22Rv1 (cell line): ENCODE data around the gene BLOC1S4.

ENCODE experiments used
- CTCF ChIP-seq: fragments of 450-650 bp; IDR thresholded peaks from 2 replicates; pipeline ENCODE4 v1.5.1; 2017; ENCODE audit warnings: mild to moderate bottlenecking
- ZFX ChIP-seq: fragments of 450-650 bp; IDR thresholded peaks from 2 replicates; pipeline ENCODE4 v1.6.1; 2017; ENCODE audit warnings: antibody characterized with exemption, borderline replicate concordance

- TF ChIP-seq CTCF, result no peak
- no peak for TF ChIP-seq ZFX
Observed at GRCh38 chr4:6764976-6765620, 49.1 kb downstream of the BLOC1S4 start.
